ENCODE measurements around the gene MAPRE3.
A peak's percentile ranks its signal among the peaks of the same experiment; 100 is the strongest.
"Not testable (repeated sequence)": the region's sequence is repeated elsewhere in the genome, so short reads cannot be mapped to it uniquely, and the experiment has no call there.

MAPRE3 gene

DNA sequence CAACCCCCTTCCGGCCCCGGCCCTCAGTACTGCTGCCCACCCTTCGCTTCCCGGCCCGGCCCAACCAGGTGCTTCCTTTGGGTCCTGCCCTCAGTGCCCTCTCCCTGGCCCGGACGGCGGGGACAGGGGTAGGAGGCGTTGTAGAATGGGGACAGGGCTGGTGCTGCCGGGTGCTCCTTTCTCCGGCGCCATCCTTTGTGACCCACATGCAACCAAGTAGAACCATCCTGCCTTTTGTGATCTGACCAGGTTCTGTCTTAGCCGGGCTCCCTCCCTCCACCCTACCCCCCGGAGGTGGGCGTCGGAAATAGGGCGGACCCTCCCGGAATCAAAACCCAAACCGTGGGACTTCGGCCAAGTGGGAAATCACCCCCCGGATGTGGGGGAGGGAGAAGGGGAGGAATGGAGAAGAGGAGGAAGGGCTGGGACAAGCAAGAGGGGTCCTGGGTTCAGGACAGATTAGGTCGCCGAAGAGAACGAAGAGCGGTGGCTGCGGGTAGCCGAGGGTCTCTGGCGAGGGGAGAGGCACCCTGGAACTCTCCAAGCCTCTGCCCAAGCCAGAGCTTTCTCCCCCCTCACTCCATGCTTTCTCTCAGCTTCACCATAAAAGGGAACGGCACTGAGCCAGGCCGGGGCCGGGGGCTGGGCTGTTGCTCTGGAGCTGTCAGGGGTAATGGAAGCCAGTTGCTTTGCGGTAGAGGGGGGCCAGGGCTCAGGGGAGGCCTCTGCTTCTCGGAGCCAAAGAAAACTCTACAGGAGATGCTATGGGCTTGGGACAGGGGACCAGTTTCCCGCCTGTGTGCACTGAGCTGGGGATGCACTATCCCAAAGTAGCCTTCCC lies 101.8 kb downstream of the MAPRE3 start:
- DNase-seq, result peak; percentile 90

DNA sequence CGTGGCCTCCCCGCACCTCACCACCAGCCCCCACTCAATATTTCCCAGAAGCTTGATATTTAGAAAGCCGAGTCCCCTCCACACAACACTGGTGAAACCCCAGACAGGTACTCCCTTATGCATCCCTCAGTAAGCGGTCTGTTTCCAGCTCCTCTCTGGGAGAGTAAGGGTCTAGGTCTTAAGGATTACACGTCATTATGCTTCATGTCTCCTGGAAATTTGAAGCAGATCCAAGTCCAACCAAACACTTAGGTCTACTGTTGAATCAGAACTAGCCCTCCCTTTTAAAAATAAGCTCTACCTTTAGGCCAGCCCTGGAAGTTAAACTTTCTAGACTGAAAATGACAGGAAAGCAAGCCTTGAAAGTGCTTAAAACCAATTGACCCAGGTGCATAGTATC lies 102.5 kb downstream of the MAPRE3 start:
- DNase-seq, result peak; percentile 80

GRCh38 chr2:27073782-27074181 lies 103.3 kb downstream of the MAPRE3 start:
- no peak for DNase-seq

DNA sequence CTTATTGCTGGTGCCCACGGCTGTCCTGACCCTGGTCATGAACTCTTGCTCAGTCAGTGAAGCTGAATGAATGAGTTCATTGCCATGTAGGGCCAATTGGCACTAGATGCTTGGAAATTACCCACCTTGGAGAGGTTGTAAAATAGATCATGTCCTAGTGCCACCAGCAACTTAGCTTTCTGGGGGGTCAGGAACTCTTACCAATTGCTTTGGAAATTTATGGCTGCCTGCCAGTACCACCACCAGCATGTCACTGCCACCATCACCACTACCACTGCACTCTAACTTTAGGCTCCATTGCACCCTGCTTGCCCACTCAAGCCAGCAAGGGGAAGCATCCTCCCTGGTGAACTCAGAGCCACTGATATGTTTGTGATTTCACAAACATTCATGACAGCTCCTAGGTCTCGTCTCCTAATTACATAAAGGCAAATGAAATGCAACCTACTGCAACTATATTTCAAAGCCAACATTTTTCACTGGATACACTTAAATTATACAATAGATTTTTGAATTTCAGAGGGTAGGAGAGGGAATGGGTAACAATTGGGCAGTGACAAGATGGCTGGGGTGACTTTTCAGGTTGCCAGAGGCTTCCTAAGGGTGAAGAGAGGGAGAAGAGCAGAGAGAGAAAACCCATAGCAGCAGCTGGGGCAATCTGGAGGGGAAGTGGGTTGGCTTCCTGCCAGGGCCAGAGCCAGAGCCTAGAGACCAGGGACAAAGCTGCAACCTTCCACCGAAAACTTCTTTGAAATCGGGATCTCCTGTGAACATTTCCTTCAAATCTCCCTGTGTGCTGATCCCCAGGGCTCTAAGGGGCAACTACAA lies 104.5 kb downstream of the MAPRE3 start:
- DNase-seq, result peak; percentile 42

DNA sequence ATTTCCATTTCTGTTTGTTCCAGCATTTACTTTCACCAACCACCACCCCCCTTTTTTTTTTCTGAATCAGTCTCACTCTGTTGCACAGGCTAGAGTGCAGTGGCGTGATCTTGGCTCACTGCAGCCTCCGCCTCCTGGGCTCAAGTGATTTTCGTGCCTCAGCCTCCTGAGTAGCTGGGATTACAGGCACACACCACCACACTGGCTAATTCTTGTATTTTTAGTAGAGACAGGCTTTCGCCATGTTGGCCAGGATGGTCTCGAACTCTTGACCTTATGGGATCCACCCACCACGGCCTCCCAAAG lies 105.1 kb downstream of the MAPRE3 start:
- not testable (repeated sequence) for DNase-seq

GRCh38 chr2:27076323-27076722 lies 105.9 kb downstream of the MAPRE3 start:
- DNase-seq, result peak; percentile 15

Data from fibroblast of skin of right biceps (primary cell).